Stimulated activated CD4-positive, alpha-beta T cell treated with anti-CD3 and anti-CD28 coated beads, Interleukin-12 subunit alpha, Interleukin-12 subunit beta, amount 100 ng/mL, for 4 hours (primary cell): Measurements from ENCODE around the gene POLR3A.
"Not testable (repeated sequence)": the region's sequence is repeated elsewhere in the genome, so short reads cannot be mapped to it uniquely, and the experiment has no call there.

Experiments used
- DNase-seq: peaks from one replicate; pipeline ENCODE4 v3.0.0-alpha.2; 2020

The POLR3A gene

GRCh38 chr10:78015546-78015945 lies 13.8 kb downstream of the POLR3A start:
- no peak for DNase-seq

GRCh38 chr10:78013564-78013963 lies 15.8 kb downstream of the POLR3A start:
- DNase-seq = no peak

GRCh38 chr10:78011065-78011464 lies 18.2 kb downstream of the POLR3A start:
- DNase-seq = no peak

DNA sequence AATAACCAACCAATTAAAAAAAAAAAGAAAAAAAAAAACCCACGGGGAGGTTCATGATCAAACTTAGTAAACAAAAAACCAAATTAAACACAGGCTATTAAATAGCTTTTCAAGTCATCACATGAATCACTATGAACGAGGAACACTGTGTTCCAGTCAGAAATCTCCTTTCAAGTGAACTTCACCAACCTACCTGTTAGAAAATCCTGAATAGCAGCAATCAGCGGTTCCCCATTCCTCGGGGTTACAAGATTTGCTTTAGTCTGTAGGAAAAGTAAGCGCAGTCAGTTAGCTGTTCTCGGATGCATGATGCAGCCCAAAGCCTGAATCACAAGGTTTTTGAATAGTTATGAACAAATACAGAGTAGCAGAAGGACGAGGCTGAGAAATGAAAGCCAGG lies 19.0 kb downstream of the POLR3A start:
- no peak for DNase-seq

- no peak for DNase-seq
These were observed 19.7 kb downstream of the POLR3A start for GRCh38 chr10:78009662-78010061.

DNA sequence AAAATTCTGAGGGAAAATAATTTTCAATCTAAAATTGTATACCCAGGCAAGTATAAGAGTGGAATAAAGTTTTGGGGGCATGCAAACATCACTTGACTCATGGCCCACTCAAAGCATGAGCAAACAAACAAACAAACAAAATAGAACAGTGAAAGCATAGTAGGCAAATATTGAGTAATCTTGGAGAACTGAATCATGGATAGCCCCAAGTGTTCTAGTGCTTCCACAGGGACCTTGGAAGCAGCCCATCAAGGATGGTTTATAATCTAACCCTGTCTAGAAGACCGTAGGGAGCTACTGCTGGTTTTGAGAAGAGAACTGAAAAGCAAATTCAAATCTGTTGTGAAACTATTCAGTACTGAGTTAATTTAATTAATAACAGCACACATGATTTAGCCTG lies 22.1 kb downstream of the POLR3A start:
- DNase-seq = no peak

- no peak for DNase-seq
These were observed 24.9 kb downstream of the POLR3A start for GRCh38 chr10:78004215-78005026.

GRCh38 chr10:78002541-78003288 lies 26.6 kb downstream of the POLR3A start:
- no peak for DNase-seq

GRCh38 chr10:78000956-78001472 lies 28.3 kb downstream of the POLR3A start:
- no peak for DNase-seq

DNA sequence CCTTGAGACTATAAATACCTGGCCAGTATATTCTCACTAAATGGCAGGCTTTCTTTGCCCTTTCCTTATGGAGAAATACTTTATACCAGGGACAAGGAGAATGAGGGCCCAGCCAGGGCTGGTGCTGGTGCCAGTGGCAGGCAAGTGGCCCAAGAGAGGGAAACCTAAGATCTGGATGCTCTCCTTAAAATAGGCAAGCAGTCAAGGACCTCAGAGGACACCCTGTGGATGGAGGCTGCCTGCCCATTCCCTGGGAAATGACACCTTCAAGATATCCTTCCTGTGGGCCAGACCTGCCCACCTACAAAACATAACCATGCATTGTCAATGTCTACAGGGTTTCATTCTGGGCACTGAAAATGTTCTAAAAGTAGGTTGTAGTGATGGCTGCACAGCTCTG lies 29.1 kb downstream of the POLR3A start:
- DNase-seq = no peak

DNA sequence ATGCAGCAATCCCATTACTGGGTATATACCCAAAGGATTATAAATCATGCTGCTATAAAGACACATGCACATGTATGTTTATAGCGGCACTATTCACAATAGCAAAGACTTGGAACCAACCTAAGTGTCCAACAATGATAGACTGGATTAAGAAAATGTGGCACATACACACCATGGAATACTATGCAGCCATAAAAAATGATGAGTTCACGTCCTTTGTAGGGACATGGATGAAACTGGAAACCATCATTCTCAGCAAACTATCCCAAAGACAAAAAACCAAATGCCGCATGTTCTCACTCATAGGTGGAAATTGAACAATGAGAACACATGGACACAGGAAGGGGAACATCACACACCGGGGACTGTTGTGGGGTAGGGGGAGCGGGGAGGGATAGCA lies 30.5 kb downstream of the POLR3A start:
- DNase-seq = not testable (repeated sequence)

GRCh38 chr10:77993620-77994019 lies 35.7 kb downstream of the POLR3A start:
- DNase-seq = no peak

- no peak for DNase-seq
These were observed 40.1 kb downstream of the POLR3A start for GRCh38 chr10:77989081-77989724.

DNA sequence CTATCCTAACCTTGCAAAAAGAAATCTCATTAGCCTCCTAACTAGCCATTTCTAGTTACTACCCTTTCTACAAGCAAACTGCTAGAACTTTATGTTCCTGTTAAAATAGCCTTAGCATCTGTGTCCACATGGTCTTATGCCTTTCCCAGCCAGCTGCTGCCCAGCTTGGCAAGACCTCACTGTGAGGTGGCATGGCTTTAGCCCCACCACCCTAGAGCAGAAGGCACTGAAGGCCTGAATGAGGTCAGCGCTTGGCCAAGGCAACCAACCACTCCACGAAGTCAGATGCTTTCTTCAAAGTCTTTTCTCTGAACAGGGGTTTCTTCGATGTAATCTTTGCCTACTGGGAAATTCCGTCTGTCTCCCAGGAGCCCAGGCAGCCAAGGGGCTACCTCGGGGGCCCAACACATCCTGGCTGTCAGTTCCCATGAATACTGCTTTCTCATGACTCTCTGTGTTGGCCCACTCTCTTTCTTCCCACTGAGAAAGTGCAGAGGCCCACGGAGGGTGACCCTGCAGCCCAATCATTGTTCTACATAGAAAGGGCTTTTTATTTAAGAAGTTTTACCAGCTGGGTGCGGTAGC lies 41.6 kb downstream of the POLR3A start:
- DNase-seq = no peak

- DNase-seq = no peak
These were observed 44.3 kb downstream of the POLR3A start for GRCh38 chr10:77984986-77985385.

DNA sequence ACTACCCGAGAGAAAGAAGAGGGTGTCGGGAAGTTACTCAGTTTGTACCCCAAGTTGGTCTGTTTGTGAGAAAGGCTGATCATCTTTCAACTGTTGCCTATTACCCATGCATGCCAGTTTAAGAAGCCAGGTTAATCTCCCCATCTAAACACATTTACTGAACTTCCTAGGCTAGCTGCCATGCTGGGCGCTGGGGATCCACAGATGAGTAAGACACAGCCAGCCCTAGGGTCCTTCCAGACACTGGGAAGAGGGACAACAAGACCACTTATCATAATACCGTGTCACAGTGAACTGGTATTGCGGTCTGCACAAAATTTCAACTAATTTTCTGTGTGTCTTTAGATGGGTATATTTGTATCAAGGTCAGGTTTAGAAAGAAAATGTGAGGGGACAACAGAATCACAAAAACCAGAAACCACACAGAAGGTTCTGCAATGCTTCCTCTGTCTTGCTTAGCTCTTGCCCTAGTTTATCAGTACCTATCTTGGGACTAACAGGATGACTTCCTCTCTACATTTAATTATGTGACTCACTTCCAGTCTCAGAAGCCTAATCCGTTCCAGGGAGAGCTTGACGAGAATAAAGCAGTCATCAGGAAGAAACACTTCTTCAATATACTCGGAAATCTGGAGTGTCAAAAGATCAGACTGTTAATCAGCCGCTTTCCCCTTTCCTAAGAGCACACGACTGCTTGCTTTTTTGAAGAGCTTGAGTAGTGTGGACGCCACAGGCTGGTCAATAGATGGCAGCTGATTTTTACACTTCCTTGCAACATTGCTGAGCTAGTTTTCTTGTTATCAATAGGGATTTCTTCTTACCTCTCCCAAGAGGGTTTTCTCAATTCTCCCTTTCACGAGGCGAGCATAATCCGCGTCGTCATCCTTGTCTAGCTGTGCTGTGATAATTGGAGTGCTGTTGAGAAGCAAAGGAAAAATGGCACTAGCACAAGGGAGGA lies 45.7 kb downstream of the POLR3A start:
- no peak for DNase-seq

DNA sequence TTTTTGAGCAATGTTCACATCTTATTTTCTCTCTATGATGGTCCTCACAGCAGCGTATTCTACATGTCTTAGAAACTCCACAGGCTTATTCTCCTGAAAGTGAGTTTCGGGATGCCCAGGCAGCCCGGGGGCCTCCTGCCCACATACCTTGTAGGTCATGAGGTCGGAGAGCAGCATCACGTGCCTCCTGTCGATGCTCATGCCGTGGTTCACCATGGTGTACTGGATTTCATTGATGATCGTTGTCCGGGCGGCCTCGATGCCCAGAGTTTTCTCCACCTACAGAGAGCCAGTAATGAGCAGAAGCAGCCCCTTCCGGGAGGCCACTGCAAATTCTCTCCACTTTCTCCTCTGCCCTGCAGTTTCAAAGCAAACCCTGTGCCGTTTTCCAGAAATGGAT lies 48.0 kb downstream of the POLR3A start:
- DNase-seq = no peak

GRCh38 chr10:77979221-77979620 lies 50.1 kb downstream of the POLR3A start:
- DNase-seq = no peak

GRCh38 chr10:77978360-77978759 lies 51.0 kb downstream of the POLR3A start:
- no peak for DNase-seq

DNA sequence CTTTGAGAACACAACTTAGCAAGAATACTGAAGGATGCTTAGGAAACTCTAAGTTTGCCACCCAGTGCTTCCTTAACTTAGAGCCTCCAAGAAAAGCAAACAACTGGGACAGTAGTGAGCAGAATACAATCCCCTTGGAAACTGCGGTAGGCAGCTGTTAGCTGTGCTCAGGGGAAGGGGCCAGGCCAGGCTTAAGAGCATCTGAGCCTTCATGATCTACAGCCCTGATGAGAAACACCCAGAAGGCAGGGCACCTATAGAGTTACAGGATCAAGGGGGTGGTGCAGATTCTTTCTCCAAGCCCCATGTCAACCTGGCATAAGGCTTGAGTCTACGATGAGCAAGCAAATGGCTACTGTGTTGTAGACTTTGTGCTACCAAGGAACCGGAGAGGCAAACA lies 51.4 kb downstream of the POLR3A start:
- DNase-seq = no peak

GRCh38 chr10:77977016-77977415 lies 52.3 kb downstream of the POLR3A start:
- DNase-seq = no peak

DNA sequence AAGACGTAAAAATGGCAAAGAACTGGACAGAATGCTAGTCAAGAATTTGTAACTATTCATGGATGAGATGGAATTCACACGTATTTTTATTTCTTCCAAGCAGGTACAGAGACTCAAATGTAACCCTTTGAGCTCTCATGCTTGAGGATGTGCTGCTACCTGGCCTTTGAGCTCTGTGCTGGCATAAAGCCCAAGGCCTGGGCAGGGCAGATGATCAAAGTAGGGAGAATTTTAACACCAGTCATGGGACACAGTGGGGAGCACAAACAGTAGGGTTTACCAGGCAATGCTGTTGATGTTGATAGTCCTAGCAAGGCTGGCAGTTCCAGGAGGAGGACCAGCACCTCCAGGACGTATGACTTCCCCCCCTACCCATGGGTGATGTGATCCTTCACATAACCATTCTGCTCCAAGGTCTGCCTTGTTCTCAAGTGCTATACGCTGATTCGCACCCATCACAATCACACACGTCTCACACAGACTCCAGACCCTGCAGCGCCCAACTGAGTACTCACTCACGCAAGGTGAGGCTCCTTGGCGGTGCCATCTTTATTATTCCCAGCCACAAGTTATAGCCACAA lies 54.1 kb downstream of the POLR3A start:
- no peak for DNase-seq
